GM18870 (cell line): ENCODE data around the gene SERINC2.

Experiments used
- ATAC-seq: cut with Tn5 transposase; IDR thresholded peaks from one replicate; pipeline ENCODE4 v1.9.1; 2021; ENCODE audit warnings: moderate library complexity; ENCODE audit not compliant: unreplicated experiment

SERINC2 gene

GRCh38 chr1:31412732-31413404 is at the start of gene SERINC2:
TSS of gene SERINC2 (plus strand) at chr1:31413213. CDS start at chr1:31413266, 53 bp downstream.
- no peak for ATAC-seq

- ATAC-seq, result no peak
Measured at GRCh38 chr1:31364561-31365250, 48.3 kb upstream of the SERINC2 start.

DNA sequence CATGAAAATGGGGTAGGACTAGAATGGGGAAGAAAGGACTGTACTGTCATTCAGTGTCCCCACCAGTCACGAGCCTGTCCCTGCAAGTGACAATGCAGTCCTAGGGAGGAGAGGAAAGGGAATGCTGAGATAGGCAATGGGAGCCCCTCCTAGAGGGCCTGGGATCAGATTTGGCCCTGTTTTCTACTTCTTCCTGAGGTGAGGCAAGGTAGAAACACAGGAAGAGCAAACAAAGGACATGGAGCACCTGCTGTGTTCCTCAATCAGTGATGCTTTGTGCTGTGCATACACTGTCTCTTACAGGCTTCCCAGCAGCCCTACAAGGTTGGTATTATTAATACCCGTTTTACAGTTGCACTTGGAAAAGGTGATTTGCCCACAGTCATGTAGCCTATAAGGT is 46.2 kb upstream of the SERINC2 start:
- ATAC-seq, result no peak

- no peak for ATAC-seq
Measured at GRCh38 chr1:31368611-31369107, 44.4 kb upstream of the SERINC2 start.

- ATAC-seq, result no peak
Measured at GRCh38 chr1:31370021-31370420, 43.0 kb upstream of the SERINC2 start.

- ATAC-seq, result no peak
Measured at GRCh38 chr1:31370565-31370964, 42.4 kb upstream of the SERINC2 start.

DNA sequence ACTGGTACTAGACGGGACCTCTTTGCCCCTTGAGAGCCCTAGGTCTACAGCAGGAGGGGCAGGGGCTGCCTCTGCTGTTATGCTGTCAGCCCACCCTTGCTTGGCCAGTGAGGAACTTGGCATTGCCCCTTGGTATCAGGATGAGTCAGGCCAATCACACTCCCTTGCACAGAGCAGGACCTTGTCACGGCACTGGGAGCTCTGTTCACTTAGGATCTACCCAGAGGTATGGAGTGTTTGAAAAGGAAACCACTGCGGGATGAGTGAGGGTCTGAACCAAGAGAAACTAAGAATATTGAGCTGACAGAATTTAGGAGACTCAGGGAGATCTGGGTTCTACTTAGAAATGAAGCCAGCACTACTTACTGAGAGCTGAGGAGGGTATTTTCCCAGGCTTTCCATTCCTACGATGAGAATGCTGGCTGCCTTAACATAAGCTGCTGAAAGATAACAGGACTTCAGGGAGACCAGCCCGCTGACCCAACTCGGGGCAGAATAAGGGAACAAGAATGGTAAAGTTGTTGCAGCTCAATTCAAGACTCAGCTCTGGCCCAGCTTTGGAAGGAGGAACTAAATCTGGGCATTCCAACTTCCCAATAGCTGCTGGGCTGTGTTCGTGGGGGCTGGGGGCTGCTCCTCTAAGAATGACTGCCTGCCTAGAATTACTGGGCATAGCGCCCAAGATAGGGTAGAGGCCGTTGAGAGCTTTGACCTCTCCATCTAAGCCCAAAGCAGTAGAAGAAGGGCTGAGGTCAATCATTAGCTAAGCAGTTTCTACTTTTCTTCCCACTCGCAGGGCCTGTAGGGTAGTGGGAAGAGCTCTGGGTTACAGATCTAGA is 41.7 kb upstream of the SERINC2 start:
- ATAC-seq, result no peak

GRCh38 chr1:31372051-31372450 is 41.0 kb upstream of the SERINC2 start:
- no peak for ATAC-seq

DNA sequence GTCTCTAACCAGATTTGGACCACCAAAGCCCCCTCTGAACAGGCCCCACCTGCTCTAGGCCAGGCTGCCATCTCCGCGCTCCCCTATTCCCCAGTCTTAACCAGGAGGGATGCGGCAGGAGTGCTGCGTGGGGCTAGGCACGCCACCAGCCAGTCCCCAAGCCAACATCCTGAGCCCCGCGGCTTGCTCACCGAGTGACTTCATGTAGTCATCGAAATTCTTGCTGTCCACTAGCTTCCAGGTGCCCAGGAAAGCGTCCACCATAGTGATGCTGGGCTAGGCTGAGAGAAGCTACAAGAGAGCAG is 40.3 kb upstream of the SERINC2 start:
- no peak for ATAC-seq

GRCh38 chr1:31373056-31373896 is 39.7 kb upstream of the SERINC2 start, which contains the start of gene FABP3:
TSS of gene FABP3 (minus strand) at chr1:31373076. CDS start at chr1:31373014, 62 bp downstream.
- ATAC-seq, result no peak

DNA sequence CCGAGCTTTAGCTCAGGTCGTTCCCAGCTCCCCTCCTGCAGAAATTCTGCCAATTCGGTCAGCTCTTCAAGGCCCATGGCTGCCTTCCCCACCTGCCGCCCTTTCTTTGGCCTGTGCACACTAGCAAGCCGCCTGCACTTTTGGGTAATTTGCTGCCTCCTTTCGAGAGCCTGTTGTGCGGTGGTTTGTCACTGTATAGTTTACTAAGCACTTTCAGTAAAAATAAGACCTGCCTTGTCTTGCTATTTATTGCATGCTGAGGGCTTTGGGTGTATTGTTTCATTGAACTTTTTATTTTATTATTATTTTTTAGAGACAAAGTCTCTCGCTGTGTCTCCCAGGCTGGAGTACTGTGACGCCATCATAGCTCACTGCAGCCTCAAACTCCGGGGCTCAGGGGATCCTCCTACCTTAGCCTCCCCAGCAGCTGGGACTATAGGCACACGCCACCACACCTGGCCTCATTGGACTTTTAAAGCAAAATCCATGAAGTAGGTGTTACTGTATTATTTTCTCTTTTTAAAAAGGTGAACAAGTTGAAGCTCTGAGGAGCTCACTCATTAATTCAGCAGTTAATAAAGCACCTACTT is 39.0 kb upstream of the SERINC2 start:
- ATAC-seq, result no peak

GRCh38 chr1:31374511-31375196 is 38.4 kb upstream of the SERINC2 start:
- ATAC-seq, result no peak

DNA sequence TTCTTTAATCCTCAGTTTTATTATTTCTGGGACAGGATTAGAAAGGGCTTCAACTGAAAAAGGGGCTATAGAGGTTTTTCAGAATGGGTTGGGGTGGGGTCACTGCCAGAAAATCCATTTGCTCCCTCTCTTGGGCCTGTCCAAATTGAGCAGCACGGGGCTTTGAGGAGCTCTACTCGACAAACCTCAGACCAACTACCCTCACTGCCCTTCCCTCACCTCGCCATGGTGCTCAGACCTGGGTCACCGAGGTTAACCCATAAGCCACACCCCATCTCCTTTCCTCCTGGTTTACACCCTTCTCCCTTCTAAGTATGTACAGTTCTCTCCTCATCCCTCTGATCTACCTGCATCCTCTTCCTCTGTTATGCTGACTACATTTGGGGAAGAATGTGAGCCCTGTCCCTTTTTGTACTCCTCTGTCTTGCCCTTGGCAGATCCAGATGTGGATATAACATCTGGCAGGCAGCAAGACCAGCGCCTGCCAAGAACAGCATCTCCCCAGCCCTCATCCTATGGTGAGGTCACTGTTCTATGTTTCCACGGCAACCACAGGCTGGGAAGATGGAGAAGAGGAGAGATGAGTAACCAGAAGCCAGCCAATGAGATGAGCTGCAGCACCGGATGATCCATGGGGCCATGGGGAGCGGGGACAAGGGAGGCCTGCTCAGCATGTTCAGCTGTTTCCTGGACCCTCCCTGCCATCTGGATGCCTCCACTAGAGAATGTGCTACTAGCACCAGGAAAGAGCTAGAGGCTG is 36.5 kb upstream of the SERINC2 start:
- no peak for ATAC-seq

- no peak for ATAC-seq
Measured at GRCh38 chr1:31377364-31377863, 35.6 kb upstream of the SERINC2 start.

- no peak for ATAC-seq
Measured at GRCh38 chr1:31378001-31378400, 35.0 kb upstream of the SERINC2 start.

DNA sequence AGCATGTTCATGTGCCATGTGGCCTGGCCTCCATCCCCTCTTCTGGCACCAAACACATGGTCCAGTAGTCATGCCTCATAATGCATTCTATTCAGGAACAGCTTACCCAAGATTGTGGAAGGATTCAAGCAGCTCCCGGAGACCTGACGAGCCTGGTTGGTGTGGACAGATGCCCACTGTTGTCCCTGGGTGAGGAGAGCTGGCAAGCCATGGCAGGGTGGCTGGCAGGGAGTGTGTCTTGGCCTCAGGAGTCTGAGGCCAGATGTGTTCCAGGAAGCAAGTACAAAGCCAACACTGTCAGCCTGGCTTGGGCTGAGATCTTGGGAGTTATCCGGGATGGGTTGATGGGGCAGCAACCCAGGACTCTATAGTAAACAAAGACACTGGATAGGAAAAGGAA is 32.8 kb upstream of the SERINC2 start:
- ATAC-seq, result no peak

- no peak for ATAC-seq
Measured at GRCh38 chr1:31381394-31382294, 31.4 kb upstream of the SERINC2 start.
